Activated CD4-positive, CD25-positive, alpha-beta regulatory T cell treated with anti-CD3 and anti-CD28 coated beads, Interleukin-2, amount 50 U/mL, for 72 hours (primary cell): ENCODE data around the gene C19orf38.

ENCODE experiments used
- DNase-seq: peaks from one replicate; pipeline ENCODE4 v3.0.0; 2021

The C19orf38 gene, protein sequence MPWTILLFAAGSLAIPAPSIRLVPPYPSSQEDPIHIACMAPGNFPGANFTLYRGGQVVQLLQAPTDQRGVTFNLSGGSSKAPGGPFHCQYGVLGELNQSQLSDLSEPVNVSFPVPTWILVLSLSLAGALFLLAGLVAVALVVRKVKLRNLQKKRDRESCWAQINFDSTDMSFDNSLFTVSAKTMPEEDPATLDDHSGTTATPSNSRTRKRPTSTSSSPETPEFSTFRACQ

DNA sequence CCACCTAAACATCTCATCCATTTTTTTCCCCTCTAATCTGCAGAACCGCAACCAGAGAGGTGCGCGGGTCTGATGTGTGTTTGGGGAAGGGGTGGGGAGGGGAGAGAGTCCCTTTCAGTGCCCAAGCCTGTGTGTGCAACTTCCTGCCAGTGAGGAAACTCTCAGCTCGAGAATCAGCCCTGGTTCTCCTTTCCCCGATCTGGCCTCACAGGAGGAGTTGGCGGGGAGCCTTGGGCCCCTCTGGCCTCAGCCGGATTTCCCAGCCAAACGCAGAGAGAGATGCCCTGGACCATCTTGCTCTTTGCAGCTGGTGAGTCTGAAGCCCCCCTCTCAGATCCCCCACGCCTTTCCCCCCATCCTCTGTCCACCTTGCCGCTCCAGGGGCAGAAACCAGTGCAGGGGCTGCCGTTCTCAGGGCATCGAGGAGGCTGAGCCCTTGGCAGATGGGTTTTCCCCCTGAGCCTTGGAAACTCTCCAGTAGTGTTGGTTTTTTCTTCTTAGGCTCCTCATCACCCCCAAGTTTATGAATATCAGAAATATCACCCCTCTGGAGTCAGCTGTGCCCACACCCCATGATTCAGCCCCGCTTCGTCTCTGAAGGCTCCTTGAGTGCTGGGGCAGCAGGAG is at the start of gene C19orf38:
C19orf38 (plus strand) TSS at position 186 of the 627 bp plus-strand sequence; CDS start at position 280, 94 bp downstream.
- DNase-seq = no peak

DNA sequence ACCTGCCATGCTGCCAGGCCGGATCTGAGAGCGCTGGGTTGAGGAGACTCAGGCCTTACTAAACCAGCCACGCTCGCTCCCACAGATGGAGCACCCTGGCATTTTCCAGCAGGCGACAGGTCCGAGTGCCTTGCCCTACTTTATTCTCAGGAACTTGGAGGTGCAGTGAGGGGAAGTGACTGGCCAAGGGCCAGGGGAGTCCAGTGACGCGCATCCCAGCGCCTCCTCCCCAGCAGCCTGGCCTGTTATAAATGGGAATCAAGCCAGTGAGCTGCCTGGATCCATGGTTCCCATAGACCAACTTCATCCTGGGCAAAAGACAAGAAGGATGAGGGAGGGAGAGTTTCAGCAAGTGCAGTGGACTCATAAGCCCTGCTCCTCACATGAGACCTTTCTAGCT is 47.7 kb upstream of the C19orf38 start:
- DNase-seq = no peak

DNA sequence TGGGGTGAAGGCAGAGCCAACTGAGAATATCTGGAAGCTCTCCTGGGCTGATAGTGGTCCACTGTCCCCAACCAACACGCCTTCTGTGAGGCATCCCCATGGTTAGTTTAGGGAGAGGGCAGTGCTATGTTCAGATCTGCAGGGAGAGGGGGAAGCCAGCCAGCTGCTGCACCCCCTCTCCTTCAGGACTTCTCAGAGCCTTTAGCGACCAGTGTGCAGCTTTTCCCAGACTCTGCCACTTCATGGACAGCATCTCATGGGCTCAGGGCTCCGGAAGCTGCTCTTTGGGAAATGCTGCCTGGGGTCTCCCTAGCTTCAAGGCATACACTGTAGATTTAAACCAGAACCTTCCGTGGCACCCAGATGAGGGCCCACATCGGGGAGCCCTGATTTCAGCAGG is 45.7 kb upstream of the C19orf38 start:
- no peak for DNase-seq

DNA sequence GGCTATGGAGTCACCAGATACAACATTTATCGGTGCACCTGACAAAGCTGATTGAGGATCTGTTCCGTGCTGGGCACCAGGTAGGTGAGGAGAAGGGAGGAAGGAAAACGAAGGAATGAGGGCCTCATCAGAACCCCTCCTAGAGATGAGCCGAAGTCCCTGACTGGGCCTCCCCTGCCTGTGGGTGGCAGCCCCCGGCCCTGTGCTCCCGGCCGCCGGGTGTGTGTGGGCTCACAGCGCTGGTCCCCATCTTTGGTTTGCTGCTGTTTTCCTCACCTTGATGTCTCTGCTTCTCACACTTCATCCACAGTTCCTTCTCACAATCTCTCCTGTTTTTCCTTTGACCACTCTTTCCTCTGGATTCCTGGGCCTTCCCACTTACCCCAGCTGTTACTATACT is 45.0 kb upstream of the C19orf38 start:
- no peak for DNase-seq

DNA sequence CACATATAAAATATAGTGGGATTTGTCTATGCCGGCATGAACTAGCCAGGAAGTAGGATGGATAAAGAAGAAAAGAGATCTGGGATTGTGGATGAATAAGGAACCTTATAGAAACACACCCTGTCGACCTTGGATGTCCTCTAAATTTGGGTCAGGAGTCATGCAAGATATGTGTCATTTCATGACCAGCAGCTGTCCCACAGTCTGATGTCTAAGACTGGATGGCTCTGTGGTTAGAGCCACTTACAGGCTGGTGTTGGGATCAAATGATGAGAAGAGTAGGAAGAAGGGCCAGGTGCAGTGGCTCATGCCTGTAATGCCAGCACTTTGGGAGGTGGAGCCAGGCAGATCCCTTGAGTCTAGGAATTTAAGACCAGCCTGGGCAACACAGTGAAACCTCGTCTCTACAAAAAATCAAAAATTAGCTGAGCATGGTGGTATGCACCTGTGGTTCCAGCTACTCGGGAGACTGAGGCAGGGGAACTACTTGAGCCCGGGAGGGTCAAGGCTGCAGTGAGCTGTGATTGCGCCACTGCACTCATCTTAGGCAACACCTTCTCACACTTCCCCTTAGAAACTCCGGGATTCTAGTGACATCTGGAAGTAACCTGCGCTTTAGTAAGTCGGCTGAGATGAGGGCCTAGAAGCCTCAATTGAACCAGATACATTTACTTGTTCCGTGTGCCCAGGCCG is 43.0 kb upstream of the C19orf38 start:
- no peak for DNase-seq

DNA sequence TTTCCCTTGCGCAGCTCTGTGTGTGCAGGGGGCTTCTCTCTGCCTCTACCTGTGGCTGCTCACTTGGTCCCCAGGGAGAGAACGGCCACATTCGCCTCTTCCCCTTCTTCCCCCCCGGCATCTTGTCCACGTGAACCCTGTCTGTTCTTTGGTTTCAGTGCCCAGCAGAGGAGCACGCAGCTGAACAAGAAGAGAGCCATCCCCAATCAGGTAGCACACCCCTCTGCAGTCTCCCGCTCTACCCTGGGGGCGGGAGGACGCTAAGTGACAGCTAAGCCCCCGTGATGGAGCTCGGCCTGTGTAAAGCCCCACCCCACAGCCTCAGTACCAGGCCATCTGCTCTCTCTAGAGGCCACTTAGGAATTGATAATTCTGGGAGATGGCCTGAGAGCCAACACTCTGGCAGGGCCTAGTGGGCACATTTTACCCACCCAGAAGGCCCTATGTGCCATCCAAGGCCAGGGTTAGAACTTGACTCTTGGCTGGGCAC is 42.4 kb upstream of the C19orf38 start:
- DNase-seq = no peak

DNA sequence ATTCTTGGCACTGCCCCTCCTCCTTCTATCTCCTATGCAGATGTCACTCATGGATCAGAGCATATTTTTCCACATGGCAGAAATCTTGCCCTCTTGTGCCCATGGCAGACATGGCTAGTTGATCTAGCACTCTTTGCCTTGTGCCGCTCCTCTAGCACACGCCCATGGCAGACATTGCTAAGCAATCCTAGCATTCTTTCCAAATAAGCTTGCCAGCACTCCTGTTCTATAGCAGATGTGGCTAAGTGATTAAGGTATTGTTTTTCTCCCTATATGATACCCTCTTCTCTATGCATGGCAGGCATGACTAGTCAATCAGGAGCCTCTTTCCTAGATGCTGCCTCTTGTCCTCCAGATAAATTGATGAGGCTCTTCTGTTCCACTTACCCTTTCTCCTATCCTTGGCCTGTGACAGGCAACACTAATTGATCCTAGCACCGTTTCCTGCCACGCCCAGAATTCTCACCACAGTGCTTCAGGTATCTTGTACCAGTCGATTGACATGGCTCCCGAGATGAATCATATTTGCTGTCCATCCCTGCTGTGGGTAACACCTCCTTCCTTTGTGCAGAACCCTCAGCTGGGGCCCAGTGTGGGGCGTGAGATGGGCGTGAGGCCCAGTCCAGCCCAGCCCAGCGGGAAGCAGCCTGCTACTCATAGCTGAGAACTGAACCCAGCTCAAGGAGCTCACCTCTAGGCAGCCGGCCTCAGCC is 39.1 kb upstream of the C19orf38 start:
- no peak for DNase-seq

DNA sequence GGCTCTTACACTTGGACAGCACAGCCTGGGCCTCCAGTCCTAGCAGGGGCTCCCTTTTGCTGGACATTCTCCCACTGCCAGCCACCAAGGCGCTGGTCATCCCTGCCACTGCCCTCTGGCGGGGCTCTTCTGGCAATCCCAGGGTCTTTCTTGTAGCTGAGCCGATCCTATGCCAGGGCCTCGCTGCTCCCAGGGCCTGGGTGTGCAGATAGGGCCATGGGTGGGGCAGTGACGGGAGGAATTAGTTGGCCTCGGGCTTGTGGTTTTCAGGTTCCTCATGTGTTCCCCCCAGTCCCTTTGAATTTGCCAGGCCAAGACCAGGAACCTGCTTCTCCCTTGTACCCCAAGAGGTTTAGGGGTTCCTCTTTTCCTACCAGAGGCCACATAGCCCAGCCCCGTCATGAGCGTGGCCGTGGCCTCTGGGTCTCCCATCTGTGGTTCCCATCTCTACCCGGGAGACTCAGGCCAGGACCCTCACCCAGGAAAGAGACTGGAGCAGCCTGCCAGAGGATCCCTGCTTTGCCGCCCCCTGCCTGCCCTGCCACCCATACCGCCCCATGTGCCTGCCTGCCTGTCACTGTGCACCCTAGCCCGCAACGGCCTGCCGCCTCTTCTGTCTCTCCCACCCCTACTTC is 38.4 kb upstream of the C19orf38 start:
- DNase-seq = no peak

DNA sequence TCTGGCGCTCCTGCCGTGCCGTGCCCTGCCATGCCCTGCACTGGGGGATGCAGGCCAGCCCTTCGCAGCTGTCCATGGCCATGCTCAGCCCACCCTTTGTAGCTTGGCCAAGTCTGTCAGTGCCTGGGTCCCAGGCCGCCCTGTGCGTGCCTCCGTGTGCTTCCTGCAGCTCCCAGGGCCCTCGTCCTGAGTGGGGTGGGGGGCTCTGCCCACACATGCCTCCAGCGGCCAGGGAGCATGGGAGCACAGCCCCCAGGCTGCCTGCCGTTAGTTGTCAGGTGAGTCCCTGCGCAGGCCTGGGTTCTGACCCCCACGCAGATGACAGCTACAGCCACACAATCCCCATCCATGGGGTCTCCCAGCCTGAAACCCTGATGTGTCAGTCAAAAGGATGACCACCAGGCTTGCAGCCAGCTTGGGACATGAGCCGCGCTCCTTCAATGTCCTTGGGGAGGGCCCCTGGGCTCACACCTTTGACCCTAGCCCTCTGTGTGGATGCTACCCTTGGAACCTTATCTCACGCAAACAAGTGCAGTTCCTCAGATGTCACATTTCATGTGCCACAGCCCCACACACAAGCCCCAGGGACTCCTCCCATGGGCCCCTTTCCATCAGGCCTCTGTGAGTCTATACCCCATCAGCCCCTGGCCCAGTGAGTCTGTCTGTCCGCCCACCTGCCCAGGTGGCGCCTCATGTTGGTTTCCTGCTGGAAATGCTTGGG is 36.7 kb upstream of the C19orf38 start:
- DNase-seq = no peak

DNA sequence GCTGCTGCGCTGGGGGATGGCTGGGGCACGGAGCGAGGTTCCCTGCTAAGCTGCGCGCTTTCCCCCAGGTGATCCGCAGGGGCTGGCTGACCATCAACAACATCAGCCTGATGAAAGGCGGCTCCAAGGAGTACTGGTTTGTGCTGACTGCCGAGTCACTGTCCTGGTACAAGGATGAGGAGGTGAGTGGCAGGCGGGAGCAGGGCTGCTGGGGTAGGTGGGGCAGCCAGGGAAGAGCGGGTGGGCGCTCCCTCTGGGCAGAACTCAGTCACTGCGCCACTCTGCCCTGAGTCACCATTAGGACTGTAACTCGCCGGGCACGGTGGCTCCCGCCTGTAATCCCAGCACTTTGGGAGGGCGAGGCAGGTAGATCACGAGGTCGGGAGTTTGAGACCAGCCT is 36.0 kb upstream of the C19orf38 start:
- no peak for DNase-seq

DNA sequence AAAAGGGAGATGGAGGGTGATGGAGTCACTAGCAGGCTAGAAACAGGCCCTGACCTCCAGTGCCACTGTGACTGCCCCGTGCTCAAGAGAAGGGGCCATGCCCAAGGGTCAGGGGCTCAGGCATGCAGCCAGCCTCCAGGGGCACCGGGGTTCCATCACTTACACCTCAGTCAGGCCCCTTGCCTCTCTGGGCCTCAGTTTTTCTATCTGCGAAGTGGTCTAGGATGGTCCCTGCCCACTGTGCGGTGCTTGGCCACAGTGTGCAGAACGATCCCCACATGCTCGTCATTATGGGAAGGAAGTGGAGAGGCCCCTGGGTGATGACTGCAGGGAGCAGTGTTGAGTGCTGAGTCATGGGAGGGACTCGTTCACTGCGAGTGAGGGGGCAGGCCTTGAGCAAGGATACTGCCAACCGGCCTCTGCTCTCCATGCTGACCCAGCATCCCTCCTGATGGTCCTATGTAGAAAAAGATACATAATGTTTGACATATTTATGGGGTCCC is 35.3 kb upstream of the C19orf38 start:
- DNase-seq = no peak

DNA sequence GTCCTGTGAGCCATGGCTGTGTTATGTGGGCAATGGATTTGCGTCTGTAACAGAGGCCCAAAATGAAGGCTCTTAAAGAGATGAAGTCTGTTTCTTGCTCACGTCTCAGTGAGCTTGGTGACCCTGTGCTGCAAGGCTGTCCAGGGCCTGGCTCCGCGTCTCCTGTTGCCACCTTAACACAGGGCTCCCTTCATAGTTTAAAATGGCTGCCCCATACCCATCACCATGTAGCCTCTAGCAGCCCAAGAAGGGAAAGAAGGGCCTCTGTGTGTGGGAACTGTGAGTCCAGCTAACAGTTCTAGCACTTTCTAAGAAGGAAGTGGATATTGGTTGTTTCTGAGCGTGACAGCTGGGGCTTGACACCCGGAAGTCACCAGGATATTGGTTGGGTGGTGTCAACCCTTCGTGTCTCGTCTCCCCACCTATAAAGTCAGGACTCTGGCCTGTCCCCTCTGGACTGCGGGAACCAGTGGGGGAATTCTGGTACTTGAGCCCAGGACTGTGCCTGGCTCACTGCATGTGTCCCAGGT is 33.1 kb upstream of the C19orf38 start:
- no peak for DNase-seq

DNA sequence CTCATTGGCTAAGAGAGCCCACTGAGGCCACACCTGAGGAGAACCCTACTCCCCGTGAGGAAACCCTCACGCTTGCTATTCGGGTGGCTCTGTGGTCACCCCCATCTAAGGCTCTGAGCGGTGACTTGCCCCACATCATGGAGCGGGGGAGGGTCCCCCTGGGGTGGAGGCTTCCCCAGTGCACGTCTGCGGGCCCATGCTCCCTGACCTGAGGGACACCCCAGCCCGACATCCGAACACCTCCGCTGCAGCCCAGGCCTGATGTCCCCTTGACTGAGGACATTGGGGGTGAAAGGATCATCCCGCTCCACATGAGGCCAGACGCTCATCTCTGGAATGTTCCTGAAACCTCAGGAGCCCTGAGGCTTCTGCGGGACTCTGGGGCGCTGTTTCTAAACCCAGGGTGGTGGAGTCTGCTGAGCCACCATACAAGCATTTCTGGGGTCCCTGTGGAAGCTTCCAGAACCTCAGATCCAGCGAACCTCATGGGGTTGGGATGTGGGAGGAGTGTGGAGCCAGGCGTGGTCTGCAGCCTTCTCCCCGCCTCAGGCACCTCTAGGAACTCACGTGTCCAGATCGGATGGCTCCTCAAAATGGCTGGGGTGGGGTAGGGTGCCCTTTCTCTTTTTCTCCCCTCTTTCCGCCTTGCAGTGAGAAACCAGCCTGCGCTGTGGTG is 32.1 kb upstream of the C19orf38 start:
- DNase-seq = no peak

DNA sequence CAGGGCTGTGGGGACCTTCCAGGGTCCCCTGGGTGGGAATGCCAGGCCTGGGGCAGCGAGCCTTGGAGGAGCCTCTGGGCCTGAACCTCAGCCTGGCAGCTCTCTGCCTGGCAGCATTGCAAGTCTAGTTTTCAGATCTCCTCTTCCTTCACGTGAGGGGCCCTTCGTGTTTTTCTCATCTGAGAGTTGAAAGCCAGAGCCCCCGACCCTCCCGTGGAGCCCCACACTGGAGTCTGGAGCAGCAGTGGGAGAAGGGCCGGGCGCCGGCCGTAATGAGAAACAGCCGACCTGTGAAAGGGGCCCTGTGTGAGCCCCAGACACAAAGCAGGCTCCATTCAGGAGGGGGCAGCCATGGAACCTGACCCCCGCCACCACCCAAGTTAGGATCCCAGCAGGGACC is 31.5 kb upstream of the C19orf38 start:
- DNase-seq = no peak

DNA sequence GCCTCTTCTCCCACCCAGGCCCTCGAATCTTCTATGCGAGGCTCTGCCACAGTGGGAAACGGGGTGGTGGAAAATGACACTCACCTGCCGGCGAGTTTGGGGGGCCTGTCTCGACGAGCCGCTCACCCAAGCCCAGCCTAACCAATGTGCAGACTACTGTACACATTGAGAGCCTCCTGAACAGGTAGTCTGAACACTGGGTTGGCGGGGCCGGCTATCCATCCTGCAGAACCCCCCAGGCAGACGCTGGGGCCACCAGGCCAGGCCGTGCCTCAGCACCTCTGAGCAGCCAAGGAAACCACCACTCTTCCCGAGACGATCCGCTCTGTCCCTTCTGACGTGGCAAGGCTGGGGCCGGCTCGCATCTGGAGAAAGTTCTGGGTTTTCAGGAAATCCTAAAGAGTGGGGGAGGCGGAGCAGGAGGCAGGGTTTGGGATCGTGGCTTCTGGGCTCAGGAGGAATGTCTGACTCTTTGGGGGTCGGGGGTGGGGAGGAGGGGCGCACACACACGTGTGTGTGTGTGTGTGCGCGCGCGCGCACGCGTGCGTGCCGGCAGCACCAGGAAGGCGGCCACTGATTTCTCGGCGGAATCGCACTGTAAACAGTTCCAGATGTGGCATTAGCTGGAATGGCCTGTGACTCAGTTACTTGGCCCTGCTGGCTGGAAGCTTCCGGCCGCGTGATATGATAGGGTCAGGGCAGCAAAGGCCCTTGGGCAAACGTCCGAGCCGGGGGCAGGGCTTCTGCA is 30.8 kb upstream of the C19orf38 start:
- no peak for DNase-seq

DNA sequence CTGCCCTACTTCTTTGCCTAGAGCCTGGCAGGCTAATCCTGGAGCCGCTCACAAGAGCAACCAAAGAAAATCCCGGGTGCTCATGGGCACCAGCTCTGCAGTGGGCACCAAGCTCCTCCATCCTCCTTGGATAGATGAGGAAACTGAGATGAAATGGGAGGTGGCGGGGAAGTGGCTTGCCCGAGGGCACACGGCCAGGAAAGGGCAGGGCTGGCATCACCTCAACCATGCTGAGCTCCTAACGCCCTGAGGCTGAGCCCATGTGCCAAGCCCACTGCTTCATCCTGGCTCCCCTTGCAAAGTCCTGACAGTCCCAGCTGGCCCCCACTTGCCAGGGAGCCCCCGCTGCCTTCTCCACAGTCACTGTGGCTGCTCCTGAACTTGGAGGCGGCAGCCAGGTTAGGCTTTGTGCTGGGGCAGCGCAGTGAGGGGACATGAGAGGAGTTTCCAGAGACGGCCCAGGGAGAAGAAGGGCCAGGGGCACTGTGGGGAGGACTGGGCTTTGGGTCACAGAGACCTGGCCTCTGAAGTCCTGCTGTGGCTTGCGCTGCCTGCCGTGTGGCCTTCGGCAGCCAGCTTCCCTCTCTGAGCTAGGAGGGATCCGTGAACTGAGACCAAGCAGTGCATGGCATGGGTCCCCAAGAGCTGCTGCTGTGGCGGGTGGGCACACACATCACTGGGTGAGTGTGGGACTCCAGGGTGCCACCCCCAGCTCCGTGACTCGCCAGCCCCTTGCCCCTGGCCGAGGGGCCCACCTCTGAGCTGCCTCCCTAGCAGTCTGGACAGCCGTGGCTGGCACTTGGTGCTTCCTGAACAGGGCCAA is 29.7 kb upstream of the C19orf38 start:
- DNase-seq = no peak

DNA sequence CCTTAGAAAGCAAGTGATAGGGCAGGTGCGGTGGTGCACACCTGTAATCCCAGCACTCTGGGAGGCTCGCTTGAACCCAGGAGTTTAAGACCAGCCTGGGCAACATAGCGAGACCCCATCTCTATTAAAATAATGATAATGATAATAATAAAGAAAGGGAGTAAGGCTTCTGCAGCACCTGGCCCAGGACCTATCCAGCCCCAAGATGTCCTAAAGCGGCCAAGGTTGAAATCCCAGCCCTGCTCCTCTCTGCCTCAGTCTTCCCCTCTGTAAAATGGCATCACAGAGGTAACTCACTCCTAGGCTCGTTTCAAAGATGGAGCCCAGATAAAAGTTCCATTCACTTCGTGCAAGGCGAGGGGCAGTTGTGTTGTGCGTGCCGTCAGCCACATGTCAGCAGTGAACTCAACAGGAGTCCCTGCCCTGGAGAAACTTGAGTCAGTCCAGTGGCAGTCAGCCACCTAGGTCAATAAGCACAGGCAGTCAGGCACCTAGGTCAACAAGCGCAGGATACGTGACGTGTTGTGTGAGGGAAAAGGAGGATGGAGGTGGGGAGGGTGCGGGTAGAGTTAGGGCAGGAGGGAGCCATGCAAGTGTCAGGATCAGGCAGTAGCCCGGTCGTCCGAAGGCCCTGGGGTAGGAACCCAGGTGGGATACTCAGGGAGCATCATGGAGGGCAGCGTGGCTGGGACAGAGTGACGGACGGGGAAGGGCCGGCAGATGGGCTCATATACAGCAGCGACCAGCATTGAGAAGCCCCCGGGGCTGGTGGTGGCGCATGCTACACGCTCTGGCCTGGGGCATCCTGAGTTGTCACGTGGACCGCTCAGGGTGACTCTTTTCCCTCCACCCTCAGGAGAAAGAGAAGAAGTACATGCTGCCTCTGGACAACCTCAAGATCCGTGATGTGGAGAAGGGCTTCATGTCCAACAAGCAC is 28.8 kb upstream of the C19orf38 start:
- DNase-seq = no peak

DNA sequence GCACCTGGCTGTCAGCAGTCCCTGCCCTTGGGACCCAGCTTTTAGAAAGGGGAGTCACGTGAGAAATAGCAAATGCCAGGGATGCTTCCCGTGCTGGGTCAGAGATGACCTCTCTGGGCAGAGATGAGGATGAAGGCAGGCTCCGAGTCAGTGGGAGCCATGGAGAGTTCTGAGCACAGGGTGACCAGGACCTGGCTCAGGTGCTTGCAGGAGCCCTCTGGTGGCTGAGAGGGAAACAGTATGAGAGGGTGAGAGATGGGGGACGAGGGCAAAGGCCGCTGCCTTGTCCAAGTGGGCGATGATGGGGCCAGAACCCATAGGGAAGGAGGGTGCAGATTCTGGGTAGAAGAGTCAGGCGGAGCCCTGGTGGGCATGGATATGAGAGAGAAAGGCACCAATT is 28.0 kb upstream of the C19orf38 start:
- no peak for DNase-seq
